Activated T-cell treated with anti-CD3 and anti-CD28 coated beads for 1 hour (primary cell): ENCODE data around the gene PDCD2L.
A peak's percentile ranks its signal among the peaks of the same experiment; 100 is the strongest.
"Not testable (repeated sequence)": the region's sequence is repeated elsewhere in the genome, so short reads cannot be mapped to it uniquely, and the experiment has no call there.

Source experiments
- DNase-seq: peaks from one replicate; pipeline ENCODE4 v3.0.0-alpha.2; 2020; ENCODE audit warnings: low read depth

Gene PDCD2L

GRCh38 chr19:34404109-34404909, at the start of gene PDCD2L:
Gene PDCD2L (plus strand): TSS chr19:34404399. CDS start chr19:34404431, 32 bp downstream.
- DNase-seq = peak; percentile 93

- DNase-seq = no peak
Observed at GRCh38 chr19:34355201-34355600, 49.0 kb upstream of the PDCD2L start.

- DNase-seq = no peak
Observed at GRCh38 chr19:34356875-34357274, 47.3 kb upstream of the PDCD2L start.

- DNase-seq = no peak
Observed at GRCh38 chr19:34357431-34357830, 46.8 kb upstream of the PDCD2L start.

- peak; percentile 89 for DNase-seq
Observed at GRCh38 chr19:34359140-34359953, 44.9 kb upstream of the PDCD2L start.

GRCh38 chr19:34359954-34360315, 44.3 kb upstream of the PDCD2L start:
- no peak for DNase-seq

- no peak for DNase-seq
Observed at GRCh38 chr19:34360354-34360909, 43.8 kb upstream of the PDCD2L start.

- DNase-seq = no peak
Observed at GRCh38 chr19:34362679-34363069, 41.5 kb upstream of the PDCD2L start.

GRCh38 chr19:34363094-34363493, 41.1 kb upstream of the PDCD2L start:
- DNase-seq = no peak

GRCh38 chr19:34363930-34364329, 40.3 kb upstream of the PDCD2L start:
- no peak for DNase-seq

GRCh38 chr19:34364462-34364829, 39.8 kb upstream of the PDCD2L start:
- no peak for DNase-seq

- peak; percentile 56 for DNase-seq
Observed at GRCh38 chr19:34364830-34365462, 39.3 kb upstream of the PDCD2L start, which contains the start of gene GPI. Gene GPI (plus strand): TSS chr19:34365196. CDS start chr19:34365267, 71 bp downstream.

GRCh38 chr19:34365463-34366401, 38.5 kb upstream of the PDCD2L start:
- no peak for DNase-seq

GRCh38 chr19:34366738-34367623, 37.2 kb upstream of the PDCD2L start:
- DNase-seq = no peak

GRCh38 chr19:34367624-34367957, 36.6 kb upstream of the PDCD2L start:
- no peak for DNase-seq

GRCh38 chr19:34368338-34368737, 35.9 kb upstream of the PDCD2L start:
- no peak for DNase-seq

GRCh38 chr19:34369166-34369565, 35.0 kb upstream of the PDCD2L start:
- not testable (repeated sequence) for DNase-seq

GRCh38 chr19:34370117-34370516, 34.1 kb upstream of the PDCD2L start:
- DNase-seq = no peak

GRCh38 chr19:34370983-34371382, 33.2 kb upstream of the PDCD2L start:
- DNase-seq = no peak

- no peak for DNase-seq
Observed at GRCh38 chr19:34373601-34374288, 30.5 kb upstream of the PDCD2L start.
